Neural progenitor cell (in vitro differentiated cells): ENCODE results near the gene GTF2IRD1. TPM values are rescaled to one million over a fixed set of nuclear protein-coding genes. Genes with fewer than 3 reads are reported as not detected.

Source experiments
- DNase-seq: peaks from one replicate; pipeline ENCODE4 v3.0.0-alpha.2; 2016; ENCODE audit warnings: low spot score
- H2AFZ ChIP-seq: fragments of 200-600 bp; sonication (generic); replicated peaks from 2 replicates; pipeline ENCODE4 v1.6.1; 2016; ENCODE audit warnings: antibody characterized with exemption
- H3F3A ChIP-seq: fragments of 200-600 bp; sonication (generic); 2 replicates; pipeline ENCODE4 v1.6.1; 2016; ENCODE audit warnings: antibody characterized with exemption, low read depth
- H3K27ac ChIP-seq: fragments of 200-600 bp; sonication (generic); 2 replicates; pipeline ENCODE4 v1.5.1; 2016; ENCODE audit warnings: mild to moderate bottlenecking
- H3K27me3 ChIP-seq: fragments of 200-600 bp; sonication (generic); 2 replicates; pipeline ENCODE4 v1.6.1; 2016; ENCODE audit warnings: mild to moderate bottlenecking, moderate library complexity
- H3K36me3 ChIP-seq: fragments of 200-600 bp; sonication (generic); 2 replicates; pipeline ENCODE4 v1.5.1; 2016
- H3K4me1 ChIP-seq: fragments of 200-600 bp; sonication (generic); 2 replicates; pipeline ENCODE4 v1.6.1; 2016; ENCODE audit warnings: mixed run types
- H3K4me2 ChIP-seq: fragments of 200-600 bp; sonication (generic); 2 replicates; pipeline ENCODE4 v1.6.1; 2016
- H3K4me3 ChIP-seq: fragments of 200-600 bp; sonication (generic); 2 replicates; pipeline ENCODE4 v1.5.1; 2016
- H3K79me2 ChIP-seq: fragments of 200-600 bp; sonication (generic); 2 replicates; pipeline ENCODE4 v1.6.1; 2016; ENCODE audit warnings: low read depth
- H3K9ac ChIP-seq: fragments of 200-600 bp; sonication (generic); 2 replicates; pipeline ENCODE4 v1.6.1; 2016
- H3K9me3 ChIP-seq: fragments of 200-600 bp; sonication (generic); 2 replicates; pipeline ENCODE4 v1.5.1; 2016; ENCODE audit warnings: low read depth
- H4K20me1 ChIP-seq: fragments of 200-600 bp; sonication (generic); 2 replicates; pipeline ENCODE4 v1.6.1; 2016; ENCODE audit warnings: low read depth
- H3K27ac Mint-ChIP-seq: 3 replicates; pipeline ENCODE4 v1.8.0; 2021; ENCODE audit warnings: mixed read lengths
- H3K27me3 Mint-ChIP-seq: 2 replicates; pipeline ENCODE4 v1.8.0; 2022; ENCODE audit warnings: low read depth, mild to moderate bottlenecking, inconsistent platforms, moderate library complexity, mixed read lengths; ENCODE audit not compliant: insufficient read depth
- H3K36me3 Mint-ChIP-seq: 3 replicates; pipeline ENCODE4 v1.8.0; 2021; ENCODE audit warnings: mixed read lengths
- H3K4me1 Mint-ChIP-seq: 3 replicates; pipeline ENCODE4 v1.8.0; 2021; ENCODE audit warnings: mixed read lengths
- H3K4me3 Mint-ChIP-seq: 3 replicates; pipeline ENCODE4 v1.8.0; 2021; ENCODE audit warnings: mild to moderate bottlenecking, moderate library complexity, mixed read lengths
- H3K9me3 Mint-ChIP-seq: 3 replicates; pipeline ENCODE4 v1.8.0; 2020; ENCODE audit warnings: mixed read lengths
- EZH2 ChIP-seq: fragments of 200-600 bp; sonication (generic); IDR thresholded peaks from 2 replicates; pipeline ENCODE4 v1.6.1; 2017; ENCODE audit warnings: antibody characterized with exemption, mild to moderate bottlenecking, moderate library complexity
- EZH2phosphoT487 ChIP-seq: fragments of 200-600 bp; sonication (generic); IDR thresholded peaks from 2 replicates; pipeline ENCODE4 v1.6.1; 2017; ENCODE audit warnings: antibody characterized with exemption
- total RNA-seq: library from RNA; depleted of rRNA; stranded (reverse); fragments of >200 nt; gene quantifications from 2 replicates; pipeline ENCODE4 v1.2.3, GENCODE V29; 2015; ENCODE audit warnings: low replicate concordance
- TF ChIP-seq, protein P1 (sequence below): fragments of 200-600 bp; sonication (generic); IDR thresholded peaks from 2 replicates; pipeline ENCODE4 v1.5.1; 2017; ENCODE audit warnings: antibody characterized with exemption, mild to moderate bottlenecking

The GTF2IRD1 gene
- total RNA-seq, 1 donor from 2014 or later, result 25.6 TPM

DNA sequence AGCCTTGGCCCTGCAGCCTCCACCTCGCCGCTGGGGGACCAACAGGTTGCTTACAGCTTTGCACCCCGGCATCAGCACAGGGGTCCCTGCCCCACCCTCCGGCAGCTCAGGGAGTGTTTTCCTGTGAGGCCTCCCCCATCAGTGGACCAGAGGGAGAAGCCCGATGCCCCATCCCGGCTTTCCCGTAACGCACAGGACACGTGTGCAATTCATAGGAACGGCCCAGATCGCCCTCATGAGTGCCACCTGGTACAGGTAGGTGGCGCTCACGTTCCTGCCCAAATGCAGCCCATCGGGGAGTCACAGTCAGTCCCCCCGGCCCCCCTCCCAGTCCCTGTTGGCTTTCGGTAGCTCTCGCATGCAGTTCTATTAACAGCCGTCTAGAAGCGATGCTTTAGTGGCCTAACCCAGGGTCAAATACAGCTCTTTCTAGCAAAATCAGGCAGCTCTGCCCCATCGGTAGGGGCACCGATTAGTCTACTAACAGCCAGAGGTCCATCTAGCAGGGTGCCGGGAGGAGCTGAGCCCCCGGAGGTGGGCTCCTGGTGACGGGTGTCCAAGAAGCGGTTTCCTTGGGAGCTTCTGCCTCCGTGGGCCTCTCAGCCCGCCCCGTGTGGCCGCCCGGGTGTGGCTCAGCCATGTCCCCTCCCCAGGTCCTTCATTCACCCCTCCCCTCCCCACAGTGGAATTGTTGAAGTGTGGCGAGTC lies 48.4 kb upstream of the GTF2IRD1 start:
- Histone ChIP-seq H3K4me1 (no peaks in the 10 kb centered on the region), H3K36me3 (no peaks in the 10 kb centered on the region), H3K27ac (no peak overlapping the region), H3K9ac (no peak overlapping the region), H3F3A (no peaks in the 10 kb centered on the region), H2AFZ (no peak overlapping the region), H3K27me3 (no peaks in the 10 kb centered on the region), H3K4me3 (no peak overlapping the region), H3K4me2 (peak overlapping the region; percentile 73), H3K9me3 (no peaks in the 10 kb centered on the region), H3K79me2 (no peaks in the 10 kb centered on the region), H4K20me1 (peaks cover 4% of the 10 kb centered on the region)
- DNase-seq, result peak; percentile 84
- Mint-ChIP-seq H3K4me3 (no peak overlapping the region), H3K4me1 (no peaks in the 10 kb centered on the region), H3K36me3 (peaks cover 6% of the 10 kb centered on the region), H3K27ac (no peak overlapping the region), H3K9me3 (no peaks in the 10 kb centered on the region), H3K27me3 (peaks cover 7% of the 10 kb centered on the region)
- TF ChIP-seq, protein P1, sequence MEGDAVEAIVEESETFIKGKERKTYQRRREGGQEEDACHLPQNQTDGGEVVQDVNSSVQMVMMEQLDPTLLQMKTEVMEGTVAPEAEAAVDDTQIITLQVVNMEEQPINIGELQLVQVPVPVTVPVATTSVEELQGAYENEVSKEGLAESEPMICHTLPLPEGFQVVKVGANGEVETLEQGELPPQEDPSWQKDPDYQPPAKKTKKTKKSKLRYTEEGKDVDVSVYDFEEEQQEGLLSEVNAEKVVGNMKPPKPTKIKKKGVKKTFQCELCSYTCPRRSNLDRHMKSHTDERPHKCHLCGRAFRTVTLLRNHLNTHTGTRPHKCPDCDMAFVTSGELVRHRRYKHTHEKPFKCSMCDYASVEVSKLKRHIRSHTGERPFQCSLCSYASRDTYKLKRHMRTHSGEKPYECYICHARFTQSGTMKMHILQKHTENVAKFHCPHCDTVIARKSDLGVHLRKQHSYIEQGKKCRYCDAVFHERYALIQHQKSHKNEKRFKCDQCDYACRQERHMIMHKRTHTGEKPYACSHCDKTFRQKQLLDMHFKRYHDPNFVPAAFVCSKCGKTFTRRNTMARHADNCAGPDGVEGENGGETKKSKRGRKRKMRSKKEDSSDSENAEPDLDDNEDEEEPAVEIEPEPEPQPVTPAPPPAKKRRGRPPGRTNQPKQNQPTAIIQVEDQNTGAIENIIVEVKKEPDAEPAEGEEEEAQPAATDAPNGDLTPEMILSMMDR, result peak; percentile 80
- TF ChIP-seq EZH2phosphoT487 (no peak), EZH2 (no peak)

DNA sequence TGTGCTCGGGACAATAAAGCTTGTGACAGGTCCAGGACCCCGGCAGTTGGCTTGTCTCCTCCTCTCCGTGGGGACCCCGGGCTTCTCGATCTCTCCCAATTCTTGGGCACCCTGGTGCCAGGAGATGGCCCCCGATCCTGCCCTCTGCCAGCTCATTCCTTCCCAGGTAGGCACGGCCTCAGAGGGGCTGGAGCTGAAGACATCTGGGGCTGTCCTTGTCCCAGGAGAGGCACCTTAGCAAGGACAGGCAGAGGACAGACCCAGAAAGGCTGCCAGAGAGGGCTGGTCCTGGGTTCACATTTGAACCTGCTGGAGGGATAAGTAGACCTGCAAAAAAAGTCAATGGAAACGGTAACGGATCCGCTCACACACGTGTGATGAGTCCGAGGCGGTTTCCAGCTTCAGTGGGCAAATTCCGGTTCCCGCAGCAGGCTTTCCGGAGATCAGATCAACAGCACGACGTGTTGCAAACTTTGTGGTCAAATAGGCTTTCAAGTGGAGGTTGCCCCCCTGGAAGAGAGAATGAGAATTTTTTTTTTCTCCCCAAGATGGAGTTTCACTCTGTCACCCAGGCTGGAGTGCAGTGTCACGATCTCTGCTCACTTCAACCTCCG lies 47.7 kb upstream of the GTF2IRD1 start:
- TF ChIP-seq EZH2phosphoT487 (no peak), EZH2 (no peak)
- TF ChIP-seq, protein P1, result no peak
- Histone ChIP-seq H3K4me3 (no peak overlapping the region), H4K20me1 (peaks cover 4% of the 10 kb centered on the region), H3K36me3 (no peaks in the 10 kb centered on the region), H3K27me3 (no peaks in the 10 kb centered on the region), H3K9me3 (no peaks in the 10 kb centered on the region), H3K27ac (no peak overlapping the region), H3K9ac (no peak overlapping the region), H3K4me1 (no peaks in the 10 kb centered on the region), H3K79me2 (no peaks in the 10 kb centered on the region), H3K4me2 (peak overlapping the region; percentile 73), H3F3A (no peaks in the 10 kb centered on the region), H2AFZ (no peak overlapping the region)
- Mint-ChIP-seq H3K4me1 (no peaks in the 10 kb centered on the region), H3K27me3 (peaks cover 7% of the 10 kb centered on the region), H3K36me3 (peaks cover 6% of the 10 kb centered on the region), H3K27ac (no peak overlapping the region), H3K4me3 (no peak overlapping the region), H3K9me3 (no peaks in the 10 kb centered on the region)
- DNase-seq, result no peak

DNA sequence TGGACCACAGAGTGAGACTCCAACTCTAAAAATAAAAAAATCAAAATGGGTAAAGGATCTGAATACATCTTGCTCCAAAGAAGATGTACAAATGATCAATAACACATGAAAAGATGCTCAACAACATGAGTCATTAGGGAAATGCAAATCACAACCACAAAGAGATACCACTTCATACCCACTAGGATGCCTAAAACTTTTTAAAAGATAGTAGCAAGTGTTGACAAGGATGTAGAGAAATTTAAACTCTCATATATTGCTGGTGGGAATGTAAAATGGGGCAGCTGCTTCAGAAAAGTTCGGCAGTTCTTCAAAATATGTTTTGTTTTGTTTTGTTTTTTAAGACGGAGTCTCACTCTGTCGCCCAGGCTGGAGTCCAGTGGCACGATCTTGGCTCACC lies 45.7 kb upstream of the GTF2IRD1 start:
- TF ChIP-seq, protein P1, result no peak
- TF ChIP-seq EZH2 (no peak), EZH2phosphoT487 (no peak)
- no peak overlapping the region for H3K27ac Mint-ChIP-seq

More for the DNA sequence above, 45.7 kb upstream of the GTF2IRD1 start:
- Histone ChIP-seq H3K9ac (no peak overlapping the region), H3K4me3 (no peak overlapping the region), H3K27ac (no peak overlapping the region), H2AFZ (no peak overlapping the region), H4K20me1 (no peaks in the 10 kb centered on the region), H3K4me1 (no peaks in the 10 kb centered on the region), H3K4me2 (no peak overlapping the region), H3K27me3 (no peaks in the 10 kb centered on the region), H3F3A (no peaks in the 10 kb centered on the region), H3K9me3 (no peaks in the 10 kb centered on the region), H3K79me2 (no peaks in the 10 kb centered on the region), H3K36me3 (no peaks in the 10 kb centered on the region)
- Mint-ChIP-seq H3K4me1 (no peaks in the 10 kb centered on the region), H3K4me3 (no peak overlapping the region), H3K27me3 (peaks cover 7% of the 10 kb centered on the region), H3K36me3 (peaks cover 4% of the 10 kb centered on the region), H3K9me3 (no peaks in the 10 kb centered on the region)
- DNase-seq, result no peak
